HG03565 (cell line): ENCODE results near the gene PLXNA3.
A peak's percentile ranks its signal among the peaks of the same experiment; 100 is the strongest.

Experiments used
- ATAC-seq: cut with Tn5 transposase; IDR thresholded peaks from one replicate; pipeline ENCODE4 v1.9.1; 2021; ENCODE audit warnings: mild to moderate bottlenecking, moderate library complexity; ENCODE audit not compliant: unreplicated experiment

Gene PLXNA3

GRCh38 chrX:154457491-154458115 lies 478 bp upstream of the PLXNA3 start:
- peak; percentile 44 for ATAC-seq

- ATAC-seq = no peak
These were observed 1.1 kb downstream of the PLXNA3 start for GRCh38 chrX:154458954-154459778.

- ATAC-seq = no peak
These were observed 1.8 kb downstream of the PLXNA3 start for GRCh38 chrX:154459832-154460231.

- no peak for ATAC-seq
These were observed 2.2 kb downstream of the PLXNA3 start for GRCh38 chrX:154460326-154460725.

GRCh38 chrX:154462396-154462795 lies 4.3 kb downstream of the PLXNA3 start:
- ATAC-seq = no peak

- ATAC-seq = no peak
These were observed 5.6 kb downstream of the PLXNA3 start for GRCh38 chrX:154463611-154464220.

- ATAC-seq = no peak
These were observed 6.8 kb downstream of the PLXNA3 start for GRCh38 chrX:154464806-154465365.

- ATAC-seq = no peak
These were observed 7.5 kb downstream of the PLXNA3 start for GRCh38 chrX:154465601-154466000.

- ATAC-seq = no peak
These were observed 8.0 kb downstream of the PLXNA3 start for GRCh38 chrX:154466036-154466435.

GRCh38 chrX:154466907-154467306 lies 8.8 kb downstream of the PLXNA3 start:
- ATAC-seq = no peak

GRCh38 chrX:154467556-154467955 lies 9.5 kb downstream of the PLXNA3 start:
- ATAC-seq = no peak

- no peak for ATAC-seq
These were observed 10.1 kb downstream of the PLXNA3 start for GRCh38 chrX:154468217-154468616.

- no peak for ATAC-seq
These were observed 11.0 kb downstream of the PLXNA3 start for GRCh38 chrX:154469114-154469513.

- ATAC-seq = no peak
These were observed 11.8 kb downstream of the PLXNA3 start for GRCh38 chrX:154469880-154470279.

GRCh38 chrX:154470434-154470833 lies 12.4 kb downstream of the PLXNA3 start:
- ATAC-seq = no peak

GRCh38 chrX:154470914-154471568 lies 13.0 kb downstream of the PLXNA3 start:
- no peak for ATAC-seq

- no peak for ATAC-seq
These were observed 14.0 kb downstream of the PLXNA3 start for GRCh38 chrX:154471839-154472684.

- no peak for ATAC-seq
These were observed 14.9 kb downstream of the PLXNA3 start for GRCh38 chrX:154472685-154473632.

- ATAC-seq = no peak
These were observed 15.6 kb downstream of the PLXNA3 start for GRCh38 chrX:154473683-154474082.
